SK-N-SH treated with all-trans-retinoic acid at 6 μM for 48 hours (cell line): Measurements from ENCODE around the gene TGFBR3.
"Not testable (repeated sequence)": the region's sequence is repeated elsewhere in the genome, so short reads cannot be mapped to it uniquely, and the experiment has no call there.

Source experiments
- ATAC-seq: fragments of 200-7000 bp; cut with Tn5 transposase; 3 replicates; pipeline ENCODE4 v1.9.1; 2020; ENCODE audit warnings: mild to moderate bottlenecking, moderate library complexity
- ARNTL ChIP-seq: fragments of 450-650 bp; formaldehyde crosslinking; IDR thresholded peaks from 2 replicates; pipeline ENCODE4 v1.5.0; 2020; ENCODE audit warnings: low read depth, mild to moderate bottlenecking, moderate library complexity, borderline replicate concordance
- BACH2 ChIP-seq: fragments of 250-450 bp; sonication (Bioruptor Pico); IDR thresholded peaks from 2 replicates; pipeline ENCODE4 v1.9.0; 2021; ENCODE audit warnings: mild to moderate bottlenecking, borderline replicate concordance
- CSDC2 ChIP-seq: fragments of 250-450 bp; sonication (Bioruptor Pico); IDR thresholded peaks from 2 replicates; pipeline ENCODE4 v1.5.0; 2020; ENCODE audit warnings: mild to moderate bottlenecking, moderate library complexity
- ESRRG ChIP-seq: fragments of 250-450 bp; sonication (Bioruptor Pico); IDR thresholded peaks from 2 replicates; pipeline ENCODE4 v1.6.1; 2021; ENCODE audit warnings: mild to moderate bottlenecking
- GLIS3 ChIP-seq: fragments of 250-450 bp; sonication (Bioruptor Pico); IDR thresholded peaks from 2 replicates; pipeline ENCODE4 v1.5.0; 2020; ENCODE audit warnings: mild to moderate bottlenecking, moderate library complexity
- ISL1 ChIP-seq: fragments of 250-450 bp; sonication (Bioruptor Pico); IDR thresholded peaks from 2 replicates; pipeline ENCODE4 v2.1.2; 2022; ENCODE audit warnings: mild to moderate bottlenecking, moderate library complexity
- OSR1 ChIP-seq: fragments of 250-450 bp; sonication (Bioruptor Pico); IDR thresholded peaks from 2 replicates; pipeline ENCODE4 v1.8.0; 2022; ENCODE audit warnings: moderate library complexity, mild to moderate bottlenecking, inconsistent platforms
- RARB ChIP-seq: fragments of 250-450 bp; sonication (Bioruptor Pico); IDR thresholded peaks from 2 replicates; pipeline ENCODE4 v1.8.0; 2021; ENCODE audit warnings: mild to moderate bottlenecking, moderate library complexity
- SNAI2 ChIP-seq: fragments of 250-450 bp; sonication (Bioruptor Pico); IDR thresholded peaks from 2 replicates; pipeline ENCODE4 v1.5.0; 2020; ENCODE audit warnings: mild to moderate bottlenecking, moderate library complexity
- TCF4 ChIP-seq: fragments of 250-450 bp; sonication (Bioruptor Pico); IDR thresholded peaks from 2 replicates; pipeline ENCODE4 v1.8.0; 2021; ENCODE audit warnings: mild to moderate bottlenecking, moderate library complexity, borderline replicate concordance
- TOX ChIP-seq: fragments of 250-450 bp; sonication (Bioruptor Pico); IDR thresholded peaks from 2 replicates; pipeline ENCODE4 v1.8.0; 2021; ENCODE audit warnings: mild to moderate bottlenecking, moderate library complexity, borderline replicate concordance
- ZC3H10 ChIP-seq: fragments of 250-450 bp; sonication (Bioruptor Pico); IDR thresholded peaks from 2 replicates; pipeline ENCODE4 v1.5.1; 2021; ENCODE audit warnings: mild to moderate bottlenecking, moderate library complexity
- ZFP3 ChIP-seq: fragments of 250-450 bp; sonication (Bioruptor Pico); IDR thresholded peaks from 2 replicates; pipeline ENCODE4 v1.5.0; 2020; ENCODE audit warnings: mild to moderate bottlenecking, moderate library complexity
- ZNF565 ChIP-seq: fragments of 450-650 bp; formaldehyde crosslinking; conservative IDR thresholded peaks from 2 replicates; pipeline ENCODE4 v1.5.0; 2020; ENCODE audit warnings: low read depth, mild to moderate bottlenecking, moderate library complexity
- ZNF70 ChIP-seq: fragments of 450-650 bp; formaldehyde crosslinking; IDR thresholded peaks from 2 replicates; pipeline ENCODE4 v1.5.0; 2020; ENCODE audit warnings: mild to moderate bottlenecking, moderate library complexity
- TF ChIP-seq, protein P1 (sequence below): fragments of 250-450 bp; sonication (Bioruptor Pico); IDR thresholded peaks from 2 replicates; pipeline ENCODE4 v1.5.1; 2021; ENCODE audit warnings: mild to moderate bottlenecking, moderate library complexity
- TF ChIP-seq, protein P2 (sequence below): fragments of 250-450 bp; sonication (Bioruptor Pico); IDR thresholded peaks from 2 replicates; pipeline ENCODE4 v1.5.0; 2020; ENCODE audit warnings: mild to moderate bottlenecking, moderate library complexity
- TF ChIP-seq, protein P3 (sequence below): fragments of 250-450 bp; sonication (Bioruptor Pico); IDR thresholded peaks from 2 replicates; pipeline ENCODE4 v1.8.0; 2020; ENCODE audit warnings: mild to moderate bottlenecking, moderate library complexity, borderline replicate concordance
- TF ChIP-seq, protein P4 (sequence below): fragments of 250-450 bp; sonication (Bioruptor Pico); IDR thresholded peaks from 2 replicates; pipeline ENCODE4 v1.5.1; 2020; ENCODE audit warnings: low read depth, mild to moderate bottlenecking, moderate library complexity
- TF ChIP-seq, protein P5 (sequence below): fragments of 250-450 bp; sonication (Bioruptor Pico); IDR thresholded peaks from 2 replicates; pipeline ENCODE4 v1.8.0; 2021; ENCODE audit warnings: low read depth, mild to moderate bottlenecking, moderate library complexity, borderline replicate concordance

TGFBR3 gene

DNA sequence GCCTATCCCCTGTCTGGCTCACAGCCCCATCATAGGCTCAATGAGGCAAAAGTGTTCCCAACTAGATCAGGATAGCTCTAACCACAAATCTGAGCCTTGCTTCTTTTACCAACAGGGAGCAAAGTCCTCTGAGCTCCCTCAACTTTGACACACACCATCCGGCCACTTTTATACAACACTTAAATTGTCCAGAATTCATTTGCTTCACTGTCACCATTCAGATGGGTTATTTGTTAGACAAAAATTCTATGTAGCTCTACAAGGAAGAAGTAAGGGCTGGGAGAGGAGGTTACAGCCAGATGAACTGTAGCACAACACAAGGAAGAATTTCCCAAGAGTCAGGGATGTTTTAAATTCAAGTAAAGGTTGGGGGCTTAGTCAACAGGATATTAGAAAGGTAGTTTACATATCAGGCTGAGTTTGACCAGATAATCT is 50.8 kb downstream of the TGFBR3 start:
- no peak for ATAC-seq

DNA sequence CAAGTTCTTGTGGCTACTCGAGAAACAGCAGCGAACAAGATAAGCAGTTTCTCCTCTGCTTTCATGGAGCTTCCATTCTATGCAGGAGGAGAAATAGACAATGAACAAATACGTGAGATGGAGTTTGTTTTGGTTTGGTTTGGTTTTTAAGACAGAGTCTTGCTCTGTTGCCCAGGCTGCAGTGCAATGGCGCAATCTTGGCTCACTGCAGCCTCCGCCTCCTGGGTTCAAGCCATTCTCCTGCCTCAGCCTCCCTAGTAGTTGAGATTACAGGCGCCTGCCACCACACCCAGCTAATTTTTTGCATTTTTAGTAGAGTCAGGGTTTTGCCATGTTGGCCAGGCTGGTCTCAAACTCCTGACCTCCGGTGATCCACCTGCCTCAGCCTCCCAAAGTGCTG is 51.4 kb downstream of the TGFBR3 start:
- ATAC-seq, result not testable (repeated sequence)

More for the DNA sequence above, 50.8 kb downstream of the TGFBR3 start:
- no peak for TF ChIP-seq BACH2 (CRISPR knock-in tag)
- TF ChIP-seq ZFP3 (CRISPR knock-in tag), result no peak
- TF ChIP-seq CSDC2 (CRISPR knock-in tag), result no peak
- no peak for TF ChIP-seq GLIS3 (CRISPR knock-in tag)
- TF ChIP-seq, protein P1, sequence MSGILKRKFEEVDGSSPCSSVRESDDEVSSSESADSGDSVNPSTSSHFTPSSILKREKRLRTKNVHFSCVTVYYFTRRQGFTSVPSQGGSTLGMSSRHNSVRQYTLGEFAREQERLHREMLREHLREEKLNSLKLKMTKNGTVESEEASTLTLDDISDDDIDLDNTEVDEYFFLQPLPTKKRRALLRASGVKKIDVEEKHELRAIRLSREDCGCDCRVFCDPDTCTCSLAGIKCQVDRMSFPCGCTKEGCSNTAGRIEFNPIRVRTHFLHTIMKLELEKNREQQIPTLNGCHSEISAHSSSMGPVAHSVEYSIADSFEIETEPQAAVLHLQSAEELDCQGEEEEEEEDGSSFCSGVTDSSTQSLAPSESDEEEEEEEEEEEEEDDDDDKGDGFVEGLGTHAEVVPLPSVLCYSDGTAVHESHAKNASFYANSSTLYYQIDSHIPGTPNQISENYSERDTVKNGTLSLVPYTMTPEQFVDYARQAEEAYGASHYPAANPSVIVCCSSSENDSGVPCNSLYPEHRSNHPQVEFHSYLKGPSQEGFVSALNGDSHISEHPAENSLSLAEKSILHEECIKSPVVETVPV (CRISPR knock-in tag), result no peak
- TF ChIP-seq TCF4 (CRISPR knock-in tag), result no peak
- TF ChIP-seq, protein P2, sequence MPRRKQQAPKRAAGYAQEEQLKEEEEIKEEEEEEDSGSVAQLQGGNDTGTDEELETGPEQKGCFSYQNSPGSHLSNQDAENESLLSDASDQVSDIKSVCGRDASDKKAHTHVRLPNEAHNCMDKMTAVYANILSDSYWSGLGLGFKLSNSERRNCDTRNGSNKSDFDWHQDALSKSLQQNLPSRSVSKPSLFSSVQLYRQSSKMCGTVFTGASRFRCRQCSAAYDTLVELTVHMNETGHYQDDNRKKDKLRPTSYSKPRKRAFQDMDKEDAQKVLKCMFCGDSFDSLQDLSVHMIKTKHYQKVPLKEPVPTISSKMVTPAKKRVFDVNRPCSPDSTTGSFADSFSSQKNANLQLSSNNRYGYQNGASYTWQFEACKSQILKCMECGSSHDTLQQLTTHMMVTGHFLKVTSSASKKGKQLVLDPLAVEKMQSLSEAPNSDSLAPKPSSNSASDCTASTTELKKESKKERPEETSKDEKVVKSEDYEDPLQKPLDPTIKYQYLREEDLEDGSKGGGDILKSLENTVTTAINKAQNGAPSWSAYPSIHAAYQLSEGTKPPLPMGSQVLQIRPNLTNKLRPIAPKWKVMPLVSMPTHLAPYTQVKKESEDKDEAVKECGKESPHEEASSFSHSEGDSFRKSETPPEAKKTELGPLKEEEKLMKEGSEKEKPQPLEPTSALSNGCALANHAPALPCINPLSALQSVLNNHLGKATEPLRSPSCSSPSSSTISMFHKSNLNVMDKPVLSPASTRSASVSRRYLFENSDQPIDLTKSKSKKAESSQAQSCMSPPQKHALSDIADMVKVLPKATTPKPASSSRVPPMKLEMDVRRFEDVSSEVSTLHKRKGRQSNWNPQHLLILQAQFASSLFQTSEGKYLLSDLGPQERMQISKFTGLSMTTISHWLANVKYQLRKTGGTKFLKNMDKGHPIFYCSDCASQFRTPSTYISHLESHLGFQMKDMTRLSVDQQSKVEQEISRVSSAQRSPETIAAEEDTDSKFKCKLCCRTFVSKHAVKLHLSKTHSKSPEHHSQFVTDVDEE (CRISPR knock-in tag), result no peak
- TF ChIP-seq, protein P3, sequence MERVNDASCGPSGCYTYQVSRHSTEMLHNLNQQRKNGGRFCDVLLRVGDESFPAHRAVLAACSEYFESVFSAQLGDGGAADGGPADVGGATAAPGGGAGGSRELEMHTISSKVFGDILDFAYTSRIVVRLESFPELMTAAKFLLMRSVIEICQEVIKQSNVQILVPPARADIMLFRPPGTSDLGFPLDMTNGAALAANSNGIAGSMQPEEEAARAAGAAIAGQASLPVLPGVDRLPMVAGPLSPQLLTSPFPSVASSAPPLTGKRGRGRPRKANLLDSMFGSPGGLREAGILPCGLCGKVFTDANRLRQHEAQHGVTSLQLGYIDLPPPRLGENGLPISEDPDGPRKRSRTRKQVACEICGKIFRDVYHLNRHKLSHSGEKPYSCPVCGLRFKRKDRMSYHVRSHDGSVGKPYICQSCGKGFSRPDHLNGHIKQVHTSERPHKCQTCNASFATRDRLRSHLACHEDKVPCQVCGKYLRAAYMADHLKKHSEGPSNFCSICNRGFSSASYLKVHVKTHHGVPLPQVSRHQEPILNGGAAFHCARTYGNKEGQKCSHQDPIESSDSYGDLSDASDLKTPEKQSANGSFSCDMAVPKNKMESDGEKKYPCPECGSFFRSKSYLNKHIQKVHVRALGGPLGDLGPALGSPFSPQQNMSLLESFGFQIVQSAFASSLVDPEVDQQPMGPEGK (CRISPR knock-in tag), result no peak

DNA sequence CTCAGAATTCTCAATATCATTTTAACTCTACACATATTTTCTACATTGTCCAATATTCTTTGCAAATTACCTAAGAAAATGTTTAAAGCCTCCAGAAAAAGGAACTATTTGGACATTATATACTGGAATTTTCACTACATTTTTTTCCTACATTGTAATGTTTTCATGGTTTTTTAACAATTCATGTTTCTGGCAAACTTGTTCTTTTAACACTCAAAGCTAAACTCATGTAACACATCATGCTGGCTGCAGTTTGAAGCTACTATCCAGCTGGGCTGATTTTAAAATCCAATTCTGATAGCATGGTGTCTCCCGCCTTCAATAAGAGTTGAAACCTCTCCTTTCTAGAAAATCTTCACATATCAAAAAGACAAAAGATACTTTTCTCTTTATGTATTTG is 52.0 kb downstream of the TGFBR3 start:
- no peak for ATAC-seq
- TF ChIP-seq ESRRG (CRISPR knock-in tag), result no peak
- TF ChIP-seq GLIS3 (CRISPR knock-in tag), result no peak
- TF ChIP-seq, protein P4, sequence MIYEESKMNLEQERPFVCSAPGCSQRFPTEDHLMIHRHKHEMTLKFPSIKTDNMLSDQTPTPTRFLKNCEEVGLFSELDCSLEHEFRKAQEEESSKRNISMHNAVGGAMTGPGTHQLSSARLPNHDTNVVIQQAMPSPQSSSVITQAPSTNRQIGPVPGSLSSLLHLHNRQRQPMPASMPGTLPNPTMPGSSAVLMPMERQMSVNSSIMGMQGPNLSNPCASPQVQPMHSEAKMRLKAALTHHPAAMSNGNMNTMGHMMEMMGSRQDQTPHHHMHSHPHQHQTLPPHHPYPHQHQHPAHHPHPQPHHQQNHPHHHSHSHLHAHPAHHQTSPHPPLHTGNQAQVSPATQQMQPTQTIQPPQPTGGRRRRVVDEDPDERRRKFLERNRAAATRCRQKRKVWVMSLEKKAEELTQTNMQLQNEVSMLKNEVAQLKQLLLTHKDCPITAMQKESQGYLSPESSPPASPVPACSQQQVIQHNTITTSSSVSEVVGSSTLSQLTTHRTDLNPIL (CRISPR knock-in tag), result no peak
- TF ChIP-seq, protein P5, sequence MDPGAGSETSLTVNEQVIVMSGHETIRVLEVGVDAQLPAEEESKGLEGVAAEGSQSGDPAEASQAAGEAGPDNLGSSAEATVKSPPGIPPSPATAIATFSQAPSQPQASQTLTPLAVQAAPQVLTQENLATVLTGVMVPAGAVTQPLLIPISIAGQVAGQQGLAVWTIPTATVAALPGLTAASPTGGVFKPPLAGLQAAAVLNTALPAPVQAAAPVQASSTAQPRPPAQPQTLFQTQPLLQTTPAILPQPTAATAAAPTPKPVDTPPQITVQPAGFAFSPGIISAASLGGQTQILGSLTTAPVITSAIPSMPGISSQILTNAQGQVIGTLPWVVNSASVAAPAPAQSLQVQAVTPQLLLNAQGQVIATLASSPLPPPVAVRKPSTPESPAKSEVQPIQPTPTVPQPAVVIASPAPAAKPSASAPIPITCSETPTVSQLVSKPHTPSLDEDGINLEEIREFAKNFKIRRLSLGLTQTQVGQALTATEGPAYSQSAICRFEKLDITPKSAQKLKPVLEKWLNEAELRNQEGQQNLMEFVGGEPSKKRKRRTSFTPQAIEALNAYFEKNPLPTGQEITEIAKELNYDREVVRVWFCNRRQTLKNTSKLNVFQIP, result no peak
- TF ChIP-seq, protein P3 (CRISPR knock-in tag), result no peak
- no peak for TF ChIP-seq TOX (CRISPR knock-in tag)
- TF ChIP-seq ISL1, result no peak
- TF ChIP-seq ZNF70 (CRISPR knock-in tag), result no peak
- TF ChIP-seq OSR1 (CRISPR knock-in tag), result no peak
- no peak for TF ChIP-seq CSDC2 (CRISPR knock-in tag)
- no peak for TF ChIP-seq SNAI2
- no peak for TF ChIP-seq ARNTL (CRISPR knock-in tag)
- TF ChIP-seq, protein P1 (CRISPR knock-in tag), result no peak
- no peak for TF ChIP-seq RARB (CRISPR knock-in tag)
- TF ChIP-seq ZNF565 (CRISPR knock-in tag), result no peak
- TF ChIP-seq ZC3H10 (CRISPR knock-in tag), result no peak
